ENCODE results near the gene PXMP4.

The PXMP4 gene

GRCh38 chr20:33693741-33694638, 26.1 kb downstream of the PXMP4 start:
- H3K4me3 ChIP-seq, result no peak overlapping the region
- H3K36me3 ChIP-seq (ENCODE audit: insufficient read depth, low read length), result no peaks in the 10 kb centered on the region
- TF ChIP-seq EZH2 (IDR thresholded peaks at IDR 0.05) (no peak), FOXP2 (optimal IDR thresholded peaks at IDR 0.05; ENCODE audit: control extremely low read depth, extremely low read length, insufficient read depth) (no peak), POLR2AphosphoS5 (IDR thresholded peaks at IDR 0.05; ENCODE audit: borderline replicate concordance, low read depth, low read length) (no peak)
- no peaks in the 10 kb centered on the region for H3K9me3 ChIP-seq (ENCODE audit: low read depth, low read length)
- no peak for DNase-seq (ENCODE audit: low read depth, low spot score)
- H3K27ac ChIP-seq, result no peak overlapping the region
- no peak overlapping the region for H3K9ac ChIP-seq (ENCODE audit: insufficient read length)

GRCh38 chr20:33693289-33693688, 26.8 kb downstream of the PXMP4 start:
- no peak for DNase-seq (ENCODE audit: low read depth, low spot score)
- H3K9me3 ChIP-seq (ENCODE audit: low read depth, low read length), result no peaks in the 10 kb centered on the region
- no peak overlapping the region for H3K27ac ChIP-seq
- no peak overlapping the region for H3K9ac ChIP-seq (ENCODE audit: insufficient read length)
- TF ChIP-seq POLR2AphosphoS5 (IDR thresholded peaks at IDR 0.05; ENCODE audit: borderline replicate concordance, low read depth, low read length) (no peak), EZH2 (IDR thresholded peaks at IDR 0.05) (no peak), FOXP2 (optimal IDR thresholded peaks at IDR 0.05; ENCODE audit: control extremely low read depth, extremely low read length, insufficient read depth) (no peak)
- no peak overlapping the region for H3K4me3 ChIP-seq
- H3K36me3 ChIP-seq (ENCODE audit: insufficient read depth, low read length), result no peaks in the 10 kb centered on the region

GRCh38 chr20:33689973-33690372, 30.1 kb downstream of the PXMP4 start:
- TF ChIP-seq POLR2AphosphoS5 (IDR thresholded peaks at IDR 0.05; ENCODE audit: borderline replicate concordance, low read depth, low read length) (no peak), FOXP2 (optimal IDR thresholded peaks at IDR 0.05; ENCODE audit: control extremely low read depth, extremely low read length, insufficient read depth) (no peak), EZH2 (IDR thresholded peaks at IDR 0.05) (no peak)
- Histone ChIP-seq H3K9me3 (ENCODE audit: low read depth, low read length) (no peaks in the 10 kb centered on the region), H3K27ac (no peak overlapping the region), H3K9ac (ENCODE audit: insufficient read length) (no peak overlapping the region), H3K36me3 (ENCODE audit: insufficient read depth, low read length) (no peaks in the 10 kb centered on the region), H3K4me3 (no peak overlapping the region)
- DNase-seq (ENCODE audit: low read depth, low spot score), result no peak

GRCh38 chr20:33689493-33689892, 30.6 kb downstream of the PXMP4 start:
- no peak overlapping the region for H3K4me3 ChIP-seq
- no peaks in the 10 kb centered on the region for H3K36me3 ChIP-seq (ENCODE audit: insufficient read depth, low read length)
- no peak for DNase-seq (ENCODE audit: low read depth, low spot score)
- H3K27ac ChIP-seq, result no peak overlapping the region
- no peak for TF ChIP-seq FOXP2 (optimal IDR thresholded peaks at IDR 0.05; ENCODE audit: control extremely low read depth, extremely low read length, insufficient read depth)
- TF ChIP-seq EZH2 (IDR thresholded peaks at IDR 0.05), result no peak
- no peak for TF ChIP-seq POLR2AphosphoS5 (IDR thresholded peaks at IDR 0.05; ENCODE audit: borderline replicate concordance, low read depth, low read length)
- no peak overlapping the region for H3K9ac ChIP-seq (ENCODE audit: insufficient read length)
- H3K9me3 ChIP-seq (ENCODE audit: low read depth, low read length), result no peaks in the 10 kb centered on the region

- DNase-seq (ENCODE audit: low read depth, low spot score), result no peak
- TF ChIP-seq POLR2AphosphoS5 (IDR thresholded peaks at IDR 0.05; ENCODE audit: borderline replicate concordance, low read depth, low read length), result no peak
- TF ChIP-seq FOXP2 (optimal IDR thresholded peaks at IDR 0.05; ENCODE audit: control extremely low read depth, extremely low read length, insufficient read depth), result no peak
- TF ChIP-seq EZH2 (IDR thresholded peaks at IDR 0.05), result no peak
- H3K36me3 ChIP-seq (ENCODE audit: insufficient read depth, low read length), result no peaks in the 10 kb centered on the region
- H3K9ac ChIP-seq (ENCODE audit: insufficient read length), result no peak overlapping the region
- no peak overlapping the region for H3K27ac ChIP-seq
- no peak overlapping the region for H3K4me3 ChIP-seq
- H3K9me3 ChIP-seq (ENCODE audit: low read depth, low read length), result no peaks in the 10 kb centered on the region
Measured at GRCh38 chr20:33688938-33689424, 31.1 kb downstream of the PXMP4 start.

GRCh38 chr20:33687993-33688937, 31.8 kb downstream of the PXMP4 start:
- Histone ChIP-seq H3K4me3 (no peak overlapping the region), H3K36me3 (ENCODE audit: insufficient read depth, low read length) (no peaks in the 10 kb centered on the region), H3K27ac (no peak overlapping the region), H3K9me3 (ENCODE audit: low read depth, low read length) (no peaks in the 10 kb centered on the region), H3K9ac (ENCODE audit: insufficient read length) (no peak overlapping the region)
- TF ChIP-seq FOXP2 (optimal IDR thresholded peaks at IDR 0.05; ENCODE audit: control extremely low read depth, extremely low read length, insufficient read depth) (no peak), POLR2AphosphoS5 (IDR thresholded peaks at IDR 0.05; ENCODE audit: borderline replicate concordance, low read depth, low read length) (no peak), EZH2 (IDR thresholded peaks at IDR 0.05) (no peak)
- DNase-seq (ENCODE audit: low read depth, low spot score), result no peak

- no peak overlapping the region for H3K4me3 ChIP-seq
- DNase-seq (ENCODE audit: low read depth, low spot score), result no peak
- no peak overlapping the region for H3K9ac ChIP-seq (ENCODE audit: insufficient read length)
- H3K9me3 ChIP-seq (ENCODE audit: low read depth, low read length), result no peaks in the 10 kb centered on the region
- TF ChIP-seq FOXP2 (optimal IDR thresholded peaks at IDR 0.05; ENCODE audit: control extremely low read depth, extremely low read length, insufficient read depth) (no peak), POLR2AphosphoS5 (IDR thresholded peaks at IDR 0.05; ENCODE audit: borderline replicate concordance, low read depth, low read length) (no peak), EZH2 (IDR thresholded peaks at IDR 0.05) (no peak)
- H3K27ac ChIP-seq, result no peak overlapping the region
- H3K36me3 ChIP-seq (ENCODE audit: insufficient read depth, low read length), result 0 out of 2 replicates have a peak, but pooled peaks cover 3% of the 10 kb centered on the region
Measured at GRCh38 chr20:33687370-33687915, 32.7 kb downstream of the PXMP4 start.
